ENCODE data around the gene STX7.

The STX7 gene

GRCh38 chr6:132506869-132507808, 5.8 kb downstream of the STX7 start:
- no peak for DNase-seq

- DNase-seq = no peak
Observed at GRCh38 chr6:132506461-132506860, 6.5 kb downstream of the STX7 start.

- no peak for DNase-seq
Observed at GRCh38 chr6:132505158-132505557, 7.8 kb downstream of the STX7 start.

GRCh38 chr6:132504757-132505156, 8.2 kb downstream of the STX7 start:
- no peak for DNase-seq

GRCh38 chr6:132499757-132500156, 13.2 kb downstream of the STX7 start:
- DNase-seq = no peak

GRCh38 chr6:132498638-132499037, 14.3 kb downstream of the STX7 start:
- DNase-seq = no peak

- DNase-seq = no peak
Observed at GRCh38 chr6:132496519-132497180, 16.3 kb downstream of the STX7 start.

- DNase-seq = no peak
Observed at GRCh38 chr6:132495604-132496079, 17.3 kb downstream of the STX7 start.

- DNase-seq = no peak
Observed at GRCh38 chr6:132494954-132495353, 18.0 kb downstream of the STX7 start.

GRCh38 chr6:132491881-132492280, 21.0 kb downstream of the STX7 start:
- no peak for DNase-seq

- DNase-seq = no peak
Observed at GRCh38 chr6:132491303-132491702, 21.6 kb downstream of the STX7 start.

GRCh38 chr6:132490478-132491204, 22.3 kb downstream of the STX7 start:
- DNase-seq = no peak

- no peak for DNase-seq
Observed at GRCh38 chr6:132490024-132490423, 22.9 kb downstream of the STX7 start.

- no peak for DNase-seq
Observed at GRCh38 chr6:132489376-132489775, 23.5 kb downstream of the STX7 start.

- no peak for DNase-seq
Observed at GRCh38 chr6:132487762-132488161, 25.2 kb downstream of the STX7 start.

GRCh38 chr6:132484680-132485018, 28.3 kb downstream of the STX7 start:
- no peak for DNase-seq

GRCh38 chr6:132483779-132484679, 28.9 kb downstream of the STX7 start:
- DNase-seq = no peak

GRCh38 chr6:132482581-132482980, 30.3 kb downstream of the STX7 start:
- DNase-seq = no peak

- DNase-seq = no peak
Observed at GRCh38 chr6:132481189-132481588, 31.7 kb downstream of the STX7 start.

GRCh38 chr6:132479131-132479530, 33.8 kb downstream of the STX7 start:
- no peak for DNase-seq

- DNase-seq = no peak
Observed at GRCh38 chr6:132478674-132479073, 34.2 kb downstream of the STX7 start.

GRCh38 chr6:132478266-132478665, 34.6 kb downstream of the STX7 start:
- DNase-seq = no peak
